CD14-positive monocyte (primary cell): Measurements from ENCODE around the gene SELENBP1. TPM values are rescaled to one million over a fixed set of nuclear protein-coding genes. Genes with fewer than 3 reads are reported as not detected.

Source experiments
- DNase-seq, 3 donors: peaks; one replicate each; pipeline ENCODE4 v3.0.0-alpha.2; 2011 to 2022
- H2AFZ ChIP-seq: 2 replicates; pipeline ENCODE4 v1.6.0; 2012; ENCODE audit warnings: mild to moderate bottlenecking, low read depth, low read length, inconsistent platforms; ENCODE audit not compliant: insufficient read depth, poor library complexity, severe bottlenecking
- H3K27ac ChIP-seq, 2 donors: 1 replicate in 1 of 2; 2 replicates in 1 of 2; pipeline ENCODE4 v1.5.1; 2012 to 2013; ENCODE audit warnings: low read length in 2 of 2, control low read depth in 1 of 2, inconsistent platforms in 1 of 2, low read depth in 1 of 2, mild to moderate bottlenecking in 1 of 2
- H3K27me3 ChIP-seq, 2 donors: one replicate each; pipeline versions ENCODE4 v1.6.0 to v1.6.1; 2011 to 2013; ENCODE audit warnings: low read length in 2 of 2; ENCODE audit not compliant: control insufficient read depth in 2 of 2, insufficient read depth in 2 of 2
- H3K36me3 ChIP-seq, 2 donors: replicated peaks in 1 of 2; 1 replicate in 1 of 2; 2 replicates in 1 of 2; pipeline versions ENCODE4 v1.5.1 to v1.6.1; 2012 to 2013; ENCODE audit warnings: low read length in 2 of 2, control low read depth in 1 of 2, inconsistent platforms in 1 of 2, mild to moderate bottlenecking in 1 of 2; ENCODE audit not compliant: insufficient read depth in 2 of 2, control insufficient read depth in 1 of 2
- H3K4me1 ChIP-seq, 2 donors: 1 replicate in 1 of 2; 2 replicates in 1 of 2; pipeline versions ENCODE4 v1.5.1 to v1.6.1; 2012 to 2013; ENCODE audit warnings: low read length in 2 of 2, control low read depth in 1 of 2, inconsistent platforms in 1 of 2, mild to moderate bottlenecking in 1 of 2, moderate library complexity in 1 of 2; ENCODE audit not compliant: insufficient read depth in 2 of 2, control insufficient read depth in 1 of 2
- H3K4me2 ChIP-seq: replicated peaks from 2 replicates; pipeline ENCODE3; 2012; ENCODE audit warnings: low read length, moderate library complexity, mild to moderate bottlenecking; ENCODE audit not compliant: poor library complexity, severe bottlenecking; ENCODE audit errors: extremely low read depth
- H3K4me3 ChIP-seq, 3 experiments: fragments of 200-600 bp in 1 of 3; sonication (generic) in 1 of 3; replicated peaks in 1 of 3; 1 replicate in 2 of 3; 2 replicates in 1 of 3; pipeline ENCODE4 v1.5.1; 2011 to 2013; ENCODE audit warnings: low read length in 3 of 3, mild to moderate bottlenecking in 3 of 3, control low read depth in 2 of 3, low read depth in 2 of 3, inconsistent platforms in 1 of 3, moderate library complexity in 1 of 3
- H3K79me2 ChIP-seq: 2 replicates; pipeline ENCODE4 v1.6.0; 2012; ENCODE audit warnings: mild to moderate bottlenecking, control low read depth, inconsistent platforms, low read length, moderate library complexity; ENCODE audit not compliant: insufficient read depth
- H3K9ac ChIP-seq: 2 replicates; pipeline ENCODE4 v1.6.0; 2017; ENCODE audit warnings: low read length, mild to moderate bottlenecking; ENCODE audit not compliant: insufficient read depth, poor library complexity, severe bottlenecking
- H3K9me3 ChIP-seq, 2 donors: replicated peaks in 1 of 2; 1 replicate in 1 of 2; 2 replicates in 1 of 2; pipeline versions ENCODE4 v1.5.1 to v1.6.1; 2012 to 2013; ENCODE audit warnings: low read length in 2 of 2, control low read depth in 1 of 2; ENCODE audit not compliant: control insufficient read depth in 1 of 2, insufficient read depth in 1 of 2
- H4K20me1 ChIP-seq: 2 replicates; pipeline ENCODE4 v1.6.0; 2012; ENCODE audit warnings: mild to moderate bottlenecking, low read length, control low read depth, moderate library complexity; ENCODE audit not compliant: insufficient read depth
- H3K27ac Mint-ChIP-seq, 7 donors: one replicate each; pipeline ENCODE4 v1.8.0; 2020; ENCODE audit warnings: mild to moderate bottlenecking in 7 of 7, mixed read lengths in 7 of 7, moderate library complexity in 6 of 7, inconsistent platforms in 2 of 7
- H3K27me3 Mint-ChIP-seq, 3 donors: one replicate each; pipeline ENCODE4 v1.8.0; 2021 to 2022; ENCODE audit warnings: low read depth in 3 of 3, mild to moderate bottlenecking in 3 of 3, mixed read lengths in 3 of 3, moderate library complexity in 3 of 3, inconsistent platforms in 1 of 3
- H3K36me3 Mint-ChIP-seq, 2 donors: one replicate each; pipeline ENCODE4 v1.8.0; 2020; ENCODE audit warnings: mixed read lengths in 2 of 2, inconsistent platforms in 1 of 2, mild to moderate bottlenecking in 1 of 2
- H3K4me1 Mint-ChIP-seq: one replicate; pipeline ENCODE4 v1.8.0; 2020; ENCODE audit warnings: mild to moderate bottlenecking, mixed read lengths
- H3K4me3 Mint-ChIP-seq, 2 donors: one replicate each; pipeline ENCODE4 v1.8.0; 2020; ENCODE audit warnings: mild to moderate bottlenecking in 2 of 2, mixed read lengths in 2 of 2, moderate library complexity in 1 of 2
- H3K9me3 Mint-ChIP-seq, 7 donors: one replicate each; pipeline ENCODE4 v1.8.0; 2020 to 2022; ENCODE audit warnings: mixed read lengths in 7 of 7, mild to moderate bottlenecking in 6 of 7, moderate library complexity in 6 of 7, inconsistent platforms in 2 of 7
- WGBS: methylation state at CpG from one replicate; pipeline ENCODE4 v1.1.5; 2013; ENCODE audit warnings: missing lambda C conversion rate; ENCODE audit not compliant: insufficient coverage; 5-methylcytosine and 5-hydroxymethylcytosine counted together
- intact Hi-C, 2 donors: fragments of 100-400 bp; cut with micrococcal nuclease; formaldehyde crosslinking; loops; one replicate each; pipeline versions ENCODE4 v1.15.0 to v1.15.1; 2023
- polyA plus RNA-seq, 3 donors: library from polyadenylated mRNA; depleted of rRNA in 1 of 3; unstranded in 2 of 3; stranded (reverse) in 1 of 3; fragments of 300-500 nt in 2 of 3; fragments of >200 nt in 1 of 3; fragmentation: Illumina TruSeq in 2 of 3; gene quantifications; 1 replicate in 2 of 3; 2 replicates in 1 of 3; pipeline ENCODE4 v1.2.3, GENCODE V29; 2012 to 2021
- TF ChIP-seq, protein P1 (sequence below): fragments of 200-600 bp; IDR thresholded peaks from one replicate; pipeline ENCODE4 v1.8.0; 2022; ENCODE audit warnings: antibody characterized with exemption, mild to moderate bottlenecking

SELENBP1 gene
- polyA plus RNA-seq, 3 donors: 0.61 to 0.79 TPM; not detected in 1

DNA sequence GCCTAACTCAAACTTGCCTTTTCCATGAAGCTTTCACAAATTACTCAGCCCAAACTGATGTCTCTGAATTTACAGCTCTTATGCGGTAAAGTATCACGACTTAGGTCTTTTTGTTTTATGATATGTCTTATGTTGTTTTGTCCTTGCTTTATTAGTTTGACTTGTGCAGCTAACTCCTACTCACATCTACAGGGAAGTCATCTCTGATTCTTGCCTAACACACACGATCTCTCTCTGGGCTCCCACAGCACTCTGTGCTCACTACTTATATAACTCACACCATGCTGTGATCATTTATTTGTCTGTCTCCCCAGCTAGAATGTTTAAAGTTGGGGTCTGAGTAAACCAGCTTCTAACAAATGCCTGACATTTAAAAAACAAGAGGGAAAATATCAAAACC lies 35.9 kb downstream of the SELENBP1 start:
- TF ChIP-seq, protein P1, sequence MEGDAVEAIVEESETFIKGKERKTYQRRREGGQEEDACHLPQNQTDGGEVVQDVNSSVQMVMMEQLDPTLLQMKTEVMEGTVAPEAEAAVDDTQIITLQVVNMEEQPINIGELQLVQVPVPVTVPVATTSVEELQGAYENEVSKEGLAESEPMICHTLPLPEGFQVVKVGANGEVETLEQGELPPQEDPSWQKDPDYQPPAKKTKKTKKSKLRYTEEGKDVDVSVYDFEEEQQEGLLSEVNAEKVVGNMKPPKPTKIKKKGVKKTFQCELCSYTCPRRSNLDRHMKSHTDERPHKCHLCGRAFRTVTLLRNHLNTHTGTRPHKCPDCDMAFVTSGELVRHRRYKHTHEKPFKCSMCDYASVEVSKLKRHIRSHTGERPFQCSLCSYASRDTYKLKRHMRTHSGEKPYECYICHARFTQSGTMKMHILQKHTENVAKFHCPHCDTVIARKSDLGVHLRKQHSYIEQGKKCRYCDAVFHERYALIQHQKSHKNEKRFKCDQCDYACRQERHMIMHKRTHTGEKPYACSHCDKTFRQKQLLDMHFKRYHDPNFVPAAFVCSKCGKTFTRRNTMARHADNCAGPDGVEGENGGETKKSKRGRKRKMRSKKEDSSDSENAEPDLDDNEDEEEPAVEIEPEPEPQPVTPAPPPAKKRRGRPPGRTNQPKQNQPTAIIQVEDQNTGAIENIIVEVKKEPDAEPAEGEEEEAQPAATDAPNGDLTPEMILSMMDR: no peak
- H3K27me3 Mint-ChIP-seq: no peaks in the 10 kb centered on the region
- no peaks in the 10 kb centered on the region for H3K36me3 ChIP-seq
- peak overlapping the region in 1 of 7 donors; percentile 2 for H3K27ac Mint-ChIP-seq
- H3K9me3 Mint-ChIP-seq: no peaks in the 10 kb centered on the region
- no peak overlapping the region for H2AFZ ChIP-seq
- H3K36me3 Mint-ChIP-seq: peaks cover 4 to 6% of the 10 kb centered on the region in 2 donors
- no CpG with 5 or more reads among the region's 3 CpGs for WGBS
- H3K9me3 ChIP-seq: no peaks in the 10 kb centered on the region
- H4K20me1 ChIP-seq: no peaks in the 10 kb centered on the region
- peaks cover 8 to 10% of the 10 kb centered on the region in 2 donors for H3K4me1 ChIP-seq
- peaks cover 10% of the 10 kb centered on the region for H3K4me1 Mint-ChIP-seq
- no peak overlapping the region for H3K9ac ChIP-seq
- intact Hi-C loops: no loop called here
- H3K79me2 ChIP-seq: no peaks in the 10 kb centered on the region
- no peak for DNase-seq
- H3K4me3 Mint-ChIP-seq: no peak overlapping the region
- H3K27me3 ChIP-seq: no peaks in the 10 kb centered on the region
- no peak overlapping the region for H3K4me3 ChIP-seq
- no peak overlapping the region for H3K27ac ChIP-seq
- H3K4me2 ChIP-seq: no peak overlapping the region

- Histone ChIP-seq H3K9me3 (no peaks in the 10 kb centered on the region), H3K9ac (no peak overlapping the region), H4K20me1 (no peaks in the 10 kb centered on the region), H3K27ac (no peak overlapping the region), H3K36me3 (no peaks in the 10 kb centered on the region), H3K27me3 (no peaks in the 10 kb centered on the region), H2AFZ (no peak overlapping the region), H3K4me2 (no peak overlapping the region), H3K4me1 (no peaks in the 10 kb centered on the region), H3K4me3 (no peak overlapping the region), H3K79me2 (no peaks in the 10 kb centered on the region)
- intact Hi-C loops: no loop called here
- TF ChIP-seq, protein P1: no peak
- WGBS: no CpG with 5 or more reads among the region's 5 CpGs
- H3K27ac Mint-ChIP-seq: no peak overlapping the region
- peaks cover 0 to 3% (median 3%) of the 10 kb centered on the region in 3 donors for H3K27me3 Mint-ChIP-seq
- no peaks in the 10 kb centered on the region for H3K4me1 Mint-ChIP-seq
- no peak for DNase-seq
- peaks cover 4% of the 10 kb centered on the region in 2 donors for H3K36me3 Mint-ChIP-seq
- H3K9me3 Mint-ChIP-seq: no peaks in the 10 kb centered on the region
- H3K4me3 Mint-ChIP-seq: no peak overlapping the region
Measured at GRCh38 chr1:151334822-151335221, 37.7 kb downstream of the SELENBP1 start.
